DMS153 treated with DMSO at 0.1 percent for 48 hours (cell line): ENCODE measurements around the gene SPRED1.

ENCODE experiments used
- DNase-seq: peaks from one replicate; lab custom pipeline; 2025; ENCODE audit not compliant: unreplicated experiment; lab: John Stamatoyannopoulos, UW

SPRED1 gene

DNA sequence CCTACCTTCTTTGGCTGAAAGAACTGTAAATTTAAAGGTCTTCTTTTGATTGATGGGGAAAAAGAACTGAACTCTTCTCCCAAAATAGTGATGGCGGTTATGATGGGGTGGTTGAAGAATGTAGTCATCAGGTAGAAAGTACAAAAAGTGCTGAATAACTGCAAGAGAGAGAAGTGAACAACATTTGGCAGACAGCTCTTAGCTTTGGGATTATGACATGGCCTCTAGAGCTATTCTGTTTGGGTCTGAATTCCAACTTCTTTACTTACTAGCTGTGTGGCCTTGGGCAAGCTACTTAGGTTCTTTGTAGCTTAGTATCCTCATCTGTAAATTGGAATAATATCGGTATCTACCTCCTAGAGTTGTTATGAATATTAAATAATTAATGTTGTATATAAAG is 91.7 kb downstream of the SPRED1 start:
- no peak for DNase-seq

DNA sequence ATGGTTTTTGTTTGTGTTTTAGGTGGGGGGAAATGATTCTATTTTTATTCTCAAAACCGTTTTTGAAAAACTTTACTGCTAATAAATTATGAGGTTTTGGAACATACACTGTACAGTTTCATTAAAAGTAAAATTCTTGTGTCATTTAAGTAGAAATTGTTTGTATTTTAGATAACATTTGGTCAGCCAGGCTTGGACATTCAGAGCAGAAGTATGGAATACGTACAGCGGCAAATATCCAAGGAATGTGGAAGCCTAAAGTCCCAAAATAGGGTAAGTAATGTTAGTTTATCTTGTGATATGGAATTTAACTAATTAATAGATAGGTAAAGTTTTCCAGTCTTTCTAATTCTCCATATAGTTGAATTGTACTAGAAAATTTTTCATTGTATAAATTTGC is 96.6 kb downstream of the SPRED1 start:
- no peak for DNase-seq

- no peak for DNase-seq
These were observed 98.8 kb downstream of the SPRED1 start for GRCh38 chr15:38351466-38351865.

- no peak for DNase-seq
These were observed 101.8 kb downstream of the SPRED1 start for GRCh38 chr15:38354315-38354929.

GRCh38 chr15:38362355-38362754 is 109.7 kb downstream of the SPRED1 start:
- DNase-seq: no peak

GRCh38 chr15:38367476-38367875 is 114.8 kb downstream of the SPRED1 start:
- DNase-seq: no peak

DNA sequence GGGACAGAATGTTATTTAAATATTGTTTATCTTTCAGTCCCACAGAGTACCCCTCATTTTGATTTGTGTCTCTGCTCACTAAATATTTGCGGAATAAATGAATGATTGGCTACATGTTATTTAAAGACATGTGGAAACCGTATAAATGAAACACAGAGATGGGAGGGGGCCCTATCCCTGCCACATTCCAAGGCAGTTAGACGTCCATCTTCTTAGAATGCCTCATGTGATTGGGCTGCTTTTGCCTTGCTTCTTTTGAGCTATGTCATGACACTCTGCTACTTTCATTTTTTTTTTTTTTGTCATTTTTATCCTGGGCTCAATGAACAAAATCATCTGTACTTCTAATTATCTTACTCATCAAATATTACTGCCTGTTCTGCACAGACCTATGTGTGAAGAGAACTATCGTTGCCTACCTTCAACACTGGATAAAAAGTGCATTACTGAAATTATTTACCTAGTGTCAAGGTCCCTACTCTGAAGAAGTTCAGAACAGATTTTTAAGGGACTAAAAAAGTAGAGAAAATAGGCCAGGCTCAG is 117.4 kb downstream of the SPRED1 start:
- no peak for DNase-seq

GRCh38 chr15:38373016-38373415 is 120.4 kb downstream of the SPRED1 start:
- DNase-seq: no peak

DNA sequence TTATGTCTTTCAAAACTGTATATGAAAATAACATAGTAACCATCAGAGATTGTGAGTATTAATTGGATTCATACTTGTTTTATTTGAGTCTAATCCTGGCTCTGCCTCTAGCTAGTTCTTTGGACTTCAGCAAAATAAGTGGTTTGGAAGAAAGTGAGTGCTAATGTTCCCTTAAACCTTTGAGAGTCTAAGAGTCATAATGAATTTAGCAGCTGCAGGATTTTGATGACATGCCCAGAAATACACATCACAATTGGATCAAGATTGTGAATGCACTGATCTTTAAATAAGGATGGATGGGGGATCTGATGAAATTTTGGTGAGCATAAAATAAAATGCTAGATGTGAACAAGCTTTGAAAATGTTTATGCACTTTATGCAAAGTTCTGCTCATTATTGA is 121.4 kb downstream of the SPRED1 start:
- no peak for DNase-seq

- DNase-seq: no peak
These were observed 121.9 kb downstream of the SPRED1 start for GRCh38 chr15:38374556-38374955.

DNA sequence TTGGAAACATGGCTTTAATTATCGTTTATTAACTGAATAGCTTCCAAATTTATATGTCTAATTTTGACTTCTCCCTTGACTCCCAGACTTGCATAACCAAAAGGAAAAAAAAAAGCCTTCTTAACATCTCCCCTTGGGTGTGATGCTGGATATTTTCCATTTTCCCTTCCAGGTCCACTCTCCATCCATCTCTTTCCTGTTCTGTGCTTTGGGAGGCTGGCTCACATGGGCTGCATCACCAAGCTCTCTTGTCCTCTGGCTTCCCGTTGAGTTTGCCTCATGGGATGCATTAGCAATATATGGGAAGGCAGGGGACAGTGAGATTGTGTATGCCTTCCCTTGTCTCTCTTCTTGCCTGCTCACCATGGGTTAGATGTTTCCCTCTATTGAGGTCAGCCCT is 123.4 kb downstream of the SPRED1 start:
- DNase-seq: no peak

GRCh38 chr15:38377636-38378035 is 125.0 kb downstream of the SPRED1 start:
- DNase-seq: no peak

DNA sequence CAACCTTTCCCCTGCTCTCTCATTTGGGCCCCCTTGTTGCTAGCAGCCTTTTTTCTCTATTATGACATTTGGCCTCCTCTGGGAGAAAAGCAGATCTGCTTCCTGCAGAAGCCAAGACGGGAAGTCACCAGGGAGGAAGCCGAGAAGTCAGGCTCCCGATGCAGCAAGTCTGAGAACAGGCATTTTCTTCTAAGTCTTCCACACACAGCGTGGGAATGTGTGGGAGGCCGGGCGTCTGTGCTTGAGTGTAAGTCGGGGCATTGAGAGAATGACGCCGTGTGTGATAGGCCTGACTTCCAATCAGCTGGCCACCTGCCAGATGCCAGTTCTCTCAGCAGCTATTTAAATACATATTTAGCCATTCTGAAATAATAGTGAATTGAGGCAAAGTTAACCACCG is 125.5 kb downstream of the SPRED1 start:
- DNase-seq: no peak

DNA sequence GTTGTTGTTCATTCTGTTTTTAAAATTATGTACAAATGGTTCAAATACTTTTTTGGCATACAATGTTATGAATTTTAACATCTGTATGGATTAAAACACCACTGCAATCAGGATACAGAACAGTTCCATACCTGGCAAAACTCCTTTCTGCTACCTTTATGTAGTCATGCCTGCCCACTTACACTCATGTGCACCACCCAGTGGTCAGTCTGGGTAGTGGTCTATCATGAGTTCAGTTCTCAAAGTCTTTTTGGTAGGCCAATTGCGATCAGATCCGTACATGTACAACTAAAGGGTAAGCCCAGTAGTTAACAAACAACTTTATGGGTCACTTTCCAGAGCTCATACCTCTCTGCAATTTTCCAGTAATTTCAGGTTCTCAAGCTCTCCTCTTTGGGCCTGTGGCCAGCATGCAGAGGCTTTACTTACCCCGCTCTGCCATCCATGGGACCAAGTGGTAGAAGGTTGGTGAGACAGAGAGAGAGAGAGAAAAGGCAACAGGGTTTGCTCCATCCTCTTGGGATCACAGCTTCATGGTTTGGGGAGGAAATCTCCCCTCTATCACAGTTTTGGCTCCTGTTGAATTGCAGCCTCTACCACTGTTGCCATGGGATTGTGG is 137.4 kb downstream of the SPRED1 start:
- peak; percentile 3 for DNase-seq

DNA sequence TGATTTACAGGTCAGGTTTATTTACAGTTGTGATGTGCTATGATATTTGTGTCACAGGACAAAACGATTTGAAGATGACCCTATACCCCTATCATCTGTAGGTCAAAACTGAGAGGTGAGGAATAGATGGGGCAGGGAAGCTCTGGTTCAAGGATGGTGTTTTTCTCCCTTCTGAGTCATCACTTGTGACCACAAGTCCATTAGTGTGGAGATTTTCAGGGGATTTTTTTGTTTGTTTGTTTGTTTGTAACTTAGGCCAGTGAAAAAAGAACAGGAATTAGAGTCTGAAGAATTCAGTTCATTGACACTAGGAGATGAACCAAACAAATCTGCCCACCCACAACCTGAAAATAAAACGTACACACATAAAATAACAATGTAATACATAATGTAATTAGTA is 138.6 kb downstream of the SPRED1 start:
- DNase-seq: no peak

DNA sequence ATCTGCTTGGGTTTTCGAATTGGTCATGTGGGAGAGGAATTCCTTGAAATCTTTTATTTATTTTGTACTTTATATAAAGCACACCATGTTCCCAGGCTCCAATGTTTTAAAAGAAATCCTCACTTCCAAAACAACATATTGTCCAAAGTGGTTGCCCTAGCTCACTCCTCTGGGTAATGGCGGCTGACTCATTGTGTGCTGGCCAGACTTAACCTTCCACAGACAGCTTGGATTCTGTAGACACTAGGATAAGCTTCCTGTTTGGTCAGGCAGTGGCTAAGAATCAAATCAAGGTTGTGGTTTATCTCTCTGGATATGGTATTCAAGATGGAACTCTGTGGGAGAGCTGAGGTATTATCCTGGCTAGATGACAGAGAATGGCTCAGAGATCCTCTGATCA is 145.5 kb downstream of the SPRED1 start:
- DNase-seq: no peak

DNA sequence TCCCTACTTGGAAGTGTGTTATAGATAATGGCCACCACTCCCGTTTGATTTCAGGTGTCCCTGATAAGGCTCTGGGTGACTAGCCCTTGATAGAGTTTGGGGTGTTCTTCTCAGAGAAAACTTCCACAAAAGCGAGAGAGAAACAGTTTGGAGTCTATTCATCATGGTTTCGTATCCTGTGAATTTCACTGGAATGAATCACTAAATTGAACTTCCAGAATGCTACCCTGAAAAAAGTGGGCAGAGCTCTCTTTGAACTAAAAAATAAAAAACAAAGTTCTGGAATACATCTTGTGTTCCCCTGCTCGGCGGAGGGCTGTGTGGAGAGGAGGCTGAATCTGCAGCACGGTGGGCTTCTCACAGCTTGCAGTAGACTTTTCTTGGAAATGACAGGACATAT is 148.5 kb downstream of the SPRED1 start:
- no peak for DNase-seq

- no peak for DNase-seq
These were observed 149.1 kb downstream of the SPRED1 start for GRCh38 chr15:38401701-38402100.

GRCh38 chr15:38406436-38406835 is 153.8 kb downstream of the SPRED1 start:
- no peak for DNase-seq
